Neural progenitor cell (in vitro differentiated cells): ENCODE data around the gene RNF175. TPM values are rescaled to one million over a fixed set of nuclear protein-coding genes. Genes with fewer than 3 reads are reported as not detected.

Experiments used
- DNase-seq: peaks from one replicate; pipeline ENCODE4 v3.0.0-alpha.2; 2016; ENCODE audit warnings: low spot score
- H2AFZ ChIP-seq: fragments of 200-600 bp; sonication (generic); replicated peaks from 2 replicates; pipeline ENCODE4 v1.6.1; 2016; ENCODE audit warnings: antibody characterized with exemption
- H3F3A ChIP-seq: fragments of 200-600 bp; sonication (generic); 2 replicates; pipeline ENCODE4 v1.6.1; 2016; ENCODE audit warnings: antibody characterized with exemption, low read depth
- H3K27ac ChIP-seq: fragments of 200-600 bp; sonication (generic); 2 replicates; pipeline ENCODE4 v1.5.1; 2016; ENCODE audit warnings: mild to moderate bottlenecking
- H3K27me3 ChIP-seq: fragments of 200-600 bp; sonication (generic); 2 replicates; pipeline ENCODE4 v1.6.1; 2016; ENCODE audit warnings: mild to moderate bottlenecking, moderate library complexity
- H3K36me3 ChIP-seq: fragments of 200-600 bp; sonication (generic); 2 replicates; pipeline ENCODE4 v1.5.1; 2016
- H3K4me1 ChIP-seq: fragments of 200-600 bp; sonication (generic); 2 replicates; pipeline ENCODE4 v1.6.1; 2016; ENCODE audit warnings: mixed run types
- H3K4me2 ChIP-seq: fragments of 200-600 bp; sonication (generic); 2 replicates; pipeline ENCODE4 v1.6.1; 2016
- H3K4me3 ChIP-seq: fragments of 200-600 bp; sonication (generic); 2 replicates; pipeline ENCODE4 v1.5.1; 2016
- H3K79me2 ChIP-seq: fragments of 200-600 bp; sonication (generic); 2 replicates; pipeline ENCODE4 v1.6.1; 2016; ENCODE audit warnings: low read depth
- H3K9ac ChIP-seq: fragments of 200-600 bp; sonication (generic); 2 replicates; pipeline ENCODE4 v1.6.1; 2016
- H3K9me3 ChIP-seq: fragments of 200-600 bp; sonication (generic); 2 replicates; pipeline ENCODE4 v1.5.1; 2016; ENCODE audit warnings: low read depth
- H4K20me1 ChIP-seq: fragments of 200-600 bp; sonication (generic); 2 replicates; pipeline ENCODE4 v1.6.1; 2016; ENCODE audit warnings: low read depth
- H3K27ac Mint-ChIP-seq: 3 replicates; pipeline ENCODE4 v1.8.0; 2021; ENCODE audit warnings: mixed read lengths
- H3K27me3 Mint-ChIP-seq: 2 replicates; pipeline ENCODE4 v1.8.0; 2022; ENCODE audit warnings: low read depth, mild to moderate bottlenecking, inconsistent platforms, moderate library complexity, mixed read lengths; ENCODE audit not compliant: insufficient read depth
- H3K36me3 Mint-ChIP-seq: 3 replicates; pipeline ENCODE4 v1.8.0; 2021; ENCODE audit warnings: mixed read lengths
- H3K4me1 Mint-ChIP-seq: 3 replicates; pipeline ENCODE4 v1.8.0; 2021; ENCODE audit warnings: mixed read lengths
- H3K4me3 Mint-ChIP-seq: 3 replicates; pipeline ENCODE4 v1.8.0; 2021; ENCODE audit warnings: mild to moderate bottlenecking, moderate library complexity, mixed read lengths
- H3K9me3 Mint-ChIP-seq: 3 replicates; pipeline ENCODE4 v1.8.0; 2020; ENCODE audit warnings: mixed read lengths
- CTCF ChIP-seq: fragments of 200-600 bp; sonication (generic); IDR thresholded peaks from 2 replicates; pipeline ENCODE4 v1.5.1; 2017; ENCODE audit warnings: antibody characterized with exemption, mild to moderate bottlenecking
- EZH2 ChIP-seq: fragments of 200-600 bp; sonication (generic); IDR thresholded peaks from 2 replicates; pipeline ENCODE4 v1.6.1; 2017; ENCODE audit warnings: antibody characterized with exemption, mild to moderate bottlenecking, moderate library complexity
- EZH2phosphoT487 ChIP-seq: fragments of 200-600 bp; sonication (generic); IDR thresholded peaks from 2 replicates; pipeline ENCODE4 v1.6.1; 2017; ENCODE audit warnings: antibody characterized with exemption
- total RNA-seq: library from RNA; depleted of rRNA; stranded (reverse); fragments of >200 nt; gene quantifications from 2 replicates; pipeline ENCODE4 v1.2.3, GENCODE V29; 2015; ENCODE audit warnings: low replicate concordance

The RNF175 gene
- total RNA-seq, 1 donor from 2014 or later, result 34.6 TPM

- DNase-seq, result no peak
- Mint-ChIP-seq H3K36me3 (peaks cover 20% of the 10 kb centered on the region), H3K9me3 (peaks cover 7% of the 10 kb centered on the region), H3K27me3 (peaks cover 2% of the 10 kb centered on the region), H3K27ac (no peak overlapping the region), H3K4me3 (no peak overlapping the region), H3K4me1 (no peaks in the 10 kb centered on the region)
- no peak for TF ChIP-seq EZH2phosphoT487
- TF ChIP-seq CTCF, result no peak
- no peak for TF ChIP-seq EZH2
- no peak overlapping the region for H3K27ac ChIP-seq
- H3K27me3 ChIP-seq, result no peaks in the 10 kb centered on the region
- H3K4me2 ChIP-seq, result no peak overlapping the region
- peaks cover 4% of the 10 kb centered on the region for H3K36me3 ChIP-seq
- H3K4me1 ChIP-seq, result no peaks in the 10 kb centered on the region
- no peaks in the 10 kb centered on the region for H4K20me1 ChIP-seq
- H3K9ac ChIP-seq, result no peak overlapping the region
- H3F3A ChIP-seq, result no peaks in the 10 kb centered on the region
- H3K79me2 ChIP-seq, result no peaks in the 10 kb centered on the region
- no peaks in the 10 kb centered on the region for H3K9me3 ChIP-seq
- no peak overlapping the region for H2AFZ ChIP-seq
- no peak overlapping the region for H3K4me3 ChIP-seq
Observed at GRCh38 chr4:153733751-153734448, 25.9 kb downstream of the RNF175 start.

GRCh38 chr4:153731239-153731638 is 28.6 kb downstream of the RNF175 start:
- no peaks in the 10 kb centered on the region for H3K9me3 ChIP-seq
- H3K27me3 Mint-ChIP-seq, result peaks cover 3% of the 10 kb centered on the region
- H3K4me1 Mint-ChIP-seq, result no peaks in the 10 kb centered on the region
- peaks cover under 1% of the 10 kb centered on the region for H3K9me3 Mint-ChIP-seq
- no peak overlapping the region for H3K27ac ChIP-seq
- H3K27me3 ChIP-seq, result no peaks in the 10 kb centered on the region
- H3K36me3 Mint-ChIP-seq, result peaks cover 16% of the 10 kb centered on the region
- peak overlapping the region; percentile 27 for H3K27ac Mint-ChIP-seq
- no peaks in the 10 kb centered on the region for H3K79me2 ChIP-seq
- H3F3A ChIP-seq, result no peaks in the 10 kb centered on the region
- H3K4me3 ChIP-seq, result no peak overlapping the region
- DNase-seq, result no peak
- no peak overlapping the region for H2AFZ ChIP-seq
- H3K9ac ChIP-seq, result no peak overlapping the region
- no peak for TF ChIP-seq EZH2
- TF ChIP-seq CTCF, result no peak
- TF ChIP-seq EZH2phosphoT487, result no peak
- H3K4me2 ChIP-seq, result no peak overlapping the region
- H3K4me1 ChIP-seq, result no peaks in the 10 kb centered on the region
- no peaks in the 10 kb centered on the region for H3K36me3 ChIP-seq
- no peaks in the 10 kb centered on the region for H4K20me1 ChIP-seq
- H3K4me3 Mint-ChIP-seq, result no peak overlapping the region

- no peaks in the 10 kb centered on the region for H3K79me2 ChIP-seq
- H3K4me3 ChIP-seq, result no peak overlapping the region
- peaks cover 10% of the 10 kb centered on the region for H3K36me3 Mint-ChIP-seq
- no peak overlapping the region for H2AFZ ChIP-seq
- no peaks in the 10 kb centered on the region for H4K20me1 ChIP-seq
- DNase-seq, result no peak
- H3K4me3 Mint-ChIP-seq, result no peak overlapping the region
- no peaks in the 10 kb centered on the region for H3K4me1 Mint-ChIP-seq
- H3K27ac Mint-ChIP-seq, result no peak overlapping the region
- TF ChIP-seq EZH2phosphoT487, result no peak
- TF ChIP-seq EZH2, result no peak
- no peak for TF ChIP-seq CTCF
- H3K27me3 ChIP-seq, result no peaks in the 10 kb centered on the region
- H3F3A ChIP-seq, result no peaks in the 10 kb centered on the region
- H3K4me2 ChIP-seq, result no peak overlapping the region
- H3K9me3 Mint-ChIP-seq, result no peaks in the 10 kb centered on the region
- H3K9me3 ChIP-seq, result no peaks in the 10 kb centered on the region
- H3K27ac ChIP-seq, result no peak overlapping the region
- H3K9ac ChIP-seq, result no peak overlapping the region
- peaks cover 3% of the 10 kb centered on the region for H3K27me3 Mint-ChIP-seq
- no peaks in the 10 kb centered on the region for H3K36me3 ChIP-seq
- no peaks in the 10 kb centered on the region for H3K4me1 ChIP-seq
Observed at GRCh38 chr4:153729895-153730294, 29.9 kb downstream of the RNF175 start.
